ENCODE measurements around the gene CMSS1. TPM values are rescaled to one million over a fixed set of nuclear protein-coding genes. Genes with fewer than 3 reads are reported as not detected.

The CMSS1 gene
- polyA plus RNA-seq, 2 of the 4 experiments (the other 2 are of a cell fraction): 61.1 to 62.9 TPM

GRCh38 chr3:100033184-100033583, 215.5 kb downstream of the CMSS1 start:
- no peak overlapping the region for H3K4me3 ChIP-seq
- ChIA-PET POLR2A (interaction anchor here (1.9 to 2.2 kb wide), 2 partner anchors 14 to 227 kb away, joined by 5 to 9 read pairs; partner anchors contain the start of gene TBC1D23), CTCF (interaction anchor here (1.1 to 1.4 kb wide), 2 partner anchors 24 to 31 kb away, joined by 3 read pairs; no protein-coding TSS in a partner anchor)
- TF ChIP-seq NR3C1 (IDR thresholded peaks at IDR 0.05) (no peak), GATA3 (IDR thresholded peaks at IDR 0.05; ENCODE audit: borderline replicate concordance) (0 out of 2 replicates have a peak, but pooled peaks have one; percentile 26)
- peaks cover 31% of the 10 kb centered on the region for H3K4me1 ChIP-seq
- H3K27ac ChIP-seq: peak overlapping the region; percentile 7 to 21; a peak in 1 of 6 replicates
- DNase-seq (ENCODE audit: low read depth in 1 of 2, low spot score in 1 of 2) (peak in 1 of 2 experiments; percentile 37), FAIRE-seq (no peak), ATAC-seq (peak; percentile 24 to 58; a peak in 3 of 6 replicates)
- no peaks in the 10 kb centered on the region for H3K9me3 ChIP-seq
- H3K4me2 ChIP-seq: peak overlapping the region; percentile 13
- WGBS (ENCODE audit: missing lambda C conversion rate): 18% methylated on average over 1 of the region's 1 CpG

DNA sequence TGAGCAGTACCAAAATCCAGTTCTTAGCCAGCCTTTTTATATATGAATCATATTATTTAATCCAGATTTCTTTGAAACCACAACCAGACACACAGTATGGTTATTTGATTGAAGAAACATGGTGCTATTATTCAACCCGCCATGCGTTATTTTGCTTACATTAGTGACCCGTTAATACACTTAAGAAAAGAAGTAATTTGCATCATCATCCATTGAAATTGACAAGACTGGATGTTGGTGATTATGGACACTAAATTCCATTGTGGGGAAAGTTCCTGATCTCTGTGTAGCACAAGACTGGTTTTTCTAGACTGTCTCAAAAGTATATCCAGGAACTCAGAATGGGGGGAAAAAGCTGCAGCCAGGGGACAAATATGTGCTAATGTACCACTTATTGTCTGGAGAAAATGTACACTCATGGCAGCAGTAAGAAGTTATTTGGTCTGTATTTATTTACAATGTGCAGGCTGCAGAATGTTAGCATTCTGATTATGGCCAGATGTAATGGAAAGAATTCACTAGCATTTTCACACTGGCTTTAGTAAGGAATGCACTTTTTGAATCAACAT, 216.3 kb downstream of the CMSS1 start:
- Histone ChIP-seq H3K4me3 (no peak overlapping the region), H3K4me2 (peak overlapping the region; percentile 13), H3K9me3 (no peaks in the 10 kb centered on the region), H3K4me1 (peaks cover 31% of the 10 kb centered on the region), H3K27ac (peak overlapping the region; percentile 6 to 21; a peak in 2 of 6 replicates)
- TF ChIP-seq HOXA7 (CRISPR knock-in tag; IDR thresholded peaks at IDR 0.05) (no peak), ZFP36 (IDR thresholded peaks at IDR 0.05; ENCODE audit: borderline replicate concordance, partially characterized antibody) (no peak), TFCP2L1 (CRISPR knock-in tag; IDR thresholded peaks at IDR 0.05) (no peak), NR3C1 (IDR thresholded peaks at IDR 0.05) (no peak), EP300 (IDR thresholded peaks at IDR 0.05) (no peak), GATA3 (IDR thresholded peaks at IDR 0.05; ENCODE audit: borderline replicate concordance) (no peak), MAZ (IDR thresholded peaks at IDR 0.05; ENCODE audit: borderline replicate concordance, low read depth, low read length) (no peak)
- TF ChIP-seq, protein P1, sequence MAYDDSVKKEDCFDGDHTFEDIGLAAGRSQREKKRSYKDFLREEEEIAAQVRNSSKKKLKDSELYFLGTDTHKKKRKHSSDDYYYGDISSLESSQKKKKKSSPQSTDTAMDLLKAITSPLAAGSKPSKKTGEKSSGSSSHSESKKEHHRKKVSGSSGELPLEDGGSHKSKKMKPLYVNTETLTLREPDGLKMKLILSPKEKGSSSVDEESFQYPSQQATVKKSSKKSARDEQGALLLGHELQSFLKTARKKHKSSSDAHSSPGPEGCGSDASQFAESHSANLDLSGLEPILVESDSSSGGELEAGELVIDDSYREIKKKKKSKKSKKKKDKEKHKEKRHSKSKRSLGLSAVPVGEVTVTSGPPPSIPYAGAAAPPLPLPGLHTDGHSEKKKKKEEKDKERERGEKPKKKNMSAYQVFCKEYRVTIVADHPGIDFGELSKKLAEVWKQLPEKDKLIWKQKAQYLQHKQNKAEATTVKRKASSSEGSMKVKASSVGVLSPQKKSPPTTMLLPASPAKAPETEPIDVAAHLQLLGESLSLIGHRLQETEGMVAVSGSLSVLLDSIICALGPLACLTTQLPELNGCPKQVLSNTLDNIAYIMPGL (CRISPR knock-in tag; IDR thresholded peaks at IDR 0.05; ENCODE audit: borderline replicate concordance): no peak
- no peak for FAIRE-seq
- DNase-seq (ENCODE audit: low read depth in 1 of 2, low spot score in 1 of 2): no peak
- POLR2A ChIA-PET: interaction anchor here (2.2 kb wide), 1 partner anchor 227 kb away, joined by 9 read pairs; the partner anchor contains the start of gene TBC1D23
- CTCF ChIA-PET: no interaction called here
- WGBS (ENCODE audit: missing lambda C conversion rate): 85% methylated on average over 3 of the region's 3 CpGs
- ATAC-seq: no peak

DNA sequence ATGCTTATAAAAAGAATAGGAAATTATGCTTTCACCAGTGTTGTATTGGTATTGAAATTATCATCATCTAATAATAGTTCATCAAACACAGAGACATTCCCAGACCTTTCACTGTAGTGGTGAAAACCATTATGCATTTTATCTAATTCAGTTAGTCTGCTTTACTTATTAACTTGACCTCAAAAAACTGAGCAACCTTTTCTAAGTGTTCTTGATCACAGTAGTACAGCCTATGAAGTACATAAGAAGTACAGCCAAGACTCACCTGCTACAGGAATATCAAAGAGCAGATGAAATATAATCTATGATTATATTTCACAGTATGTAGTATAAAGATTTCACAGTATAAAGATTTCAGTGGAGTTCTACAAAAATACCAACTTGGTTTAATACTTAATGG, 221.4 kb downstream of the CMSS1 start:
- Histone ChIP-seq H3K4me1 (peaks cover 43% of the 10 kb centered on the region), H3K9me3 (no peaks in the 10 kb centered on the region), H3K4me2 (no peak overlapping the region), H3K27ac (no peak overlapping the region), H3K4me3 (no peak overlapping the region)
- ChIA-PET POLR2A (no interaction called here), CTCF (interaction anchor here (0.7 kb wide), 1 partner anchor 196 kb away, joined by 3 read pairs; no protein-coding TSS in a partner anchor)
- FAIRE-seq (peak; percentile 49), ATAC-seq (no peak), DNase-seq (ENCODE audit: low read depth in 1 of 2, low spot score in 1 of 2) (no peak)
- no peak for TF ChIP-seq MAX (IDR thresholded peaks at IDR 0.05)
- no peak for TF ChIP-seq BHLHE40 (IDR thresholded peaks at IDR 0.05; ENCODE audit: low read depth, low read length)
- TF ChIP-seq, protein P2, sequence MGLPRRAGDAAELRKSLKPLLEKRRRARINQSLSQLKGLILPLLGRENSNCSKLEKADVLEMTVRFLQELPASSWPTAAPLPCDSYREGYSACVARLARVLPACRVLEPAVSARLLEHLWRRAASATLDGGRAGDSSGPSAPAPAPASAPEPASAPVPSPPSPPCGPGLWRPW (IDR thresholded peaks at IDR 0.05): no peak
- TF ChIP-seq MAZ (IDR thresholded peaks at IDR 0.05; ENCODE audit: borderline replicate concordance, low read depth, low read length): no peak
- TF ChIP-seq EHMT2 (IDR thresholded peaks at IDR 0.05; ENCODE audit: low read depth): no peak
- no peak for TF ChIP-seq RNF2 (IDR thresholded peaks at IDR 0.05; ENCODE audit: borderline replicate concordance, low read depth)
- no peak for TF ChIP-seq HDAC2 (IDR thresholded peaks at IDR 0.05)
- no peak for TF ChIP-seq MAFK (IDR thresholded peaks at IDR 0.05; ENCODE audit: partially characterized antibody)
- no peak for TF ChIP-seq EP300 (IDR thresholded peaks at IDR 0.05)
- TF ChIP-seq ELK1 (IDR thresholded peaks at IDR 0.05; ENCODE audit: low read depth, low read length): no peak
- TF ChIP-seq JUN (IDR thresholded peaks at IDR 0.05): no peak
- TF ChIP-seq ESRRA (IDR thresholded peaks at IDR 0.05; ENCODE audit: borderline replicate concordance, low read length): no peak
- TF ChIP-seq, protein P3, sequence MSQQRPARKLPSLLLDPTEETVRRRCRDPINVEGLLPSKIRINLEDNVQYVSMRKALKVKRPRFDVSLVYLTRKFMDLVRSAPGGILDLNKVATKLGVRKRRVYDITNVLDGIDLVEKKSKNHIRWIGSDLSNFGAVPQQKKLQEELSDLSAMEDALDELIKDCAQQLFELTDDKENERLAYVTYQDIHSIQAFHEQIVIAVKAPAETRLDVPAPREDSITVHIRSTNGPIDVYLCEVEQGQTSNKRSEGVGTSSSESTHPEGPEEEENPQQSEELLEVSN (IDR thresholded peaks at IDR 0.05; ENCODE audit: borderline replicate concordance, low read depth): no peak
- no peak for TF ChIP-seq NPAS2 (CRISPR knock-in tag; IDR thresholded peaks at IDR 0.05; ENCODE audit: borderline replicate concordance)
- no peak for TF ChIP-seq HOXB13 (CRISPR knock-in tag; IDR thresholded peaks at IDR 0.05; ENCODE audit: low read depth)
- no peak for TF ChIP-seq TP53 (CRISPR knock-in tag; IDR thresholded peaks at IDR 0.05)

Data from A549 (cell line).